Measurements from ENCODE around the gene ZFHX3. TPM values are rescaled to one million over a fixed set of nuclear protein-coding genes. Genes with fewer than 3 reads are reported as not detected.

The ZFHX3 gene
- total RNA-seq, 1 experiment from 2014 or later = 1.5 TPM

- Histone ChIP-seq H3K79me2 (ENCODE audit: insufficient read depth, low read length) (no peaks in the 10 kb centered on the region), H3K27ac (ENCODE audit: insufficient read length, low read depth, low read length) (no peak overlapping the region), H3K56ac (ENCODE audit: insufficient read length, low read depth, low read length) (no peak overlapping the region), H3K4ac (ENCODE audit: low read depth, low read length) (no peak overlapping the region), H3K4me2 (ENCODE audit: insufficient read depth, insufficient read length, low read length) (peak overlapping the region; percentile 42), H3K79me1 (ENCODE audit: insufficient read depth, low read depth, low read length, poor library complexity, severe bottlenecking) (no peaks in the 10 kb centered on the region), H4K91ac (ENCODE audit: insufficient read length, low read depth, low read length) (no peak overlapping the region), H3K18ac (ENCODE audit: insufficient read length, low read depth, low read length) (no peak overlapping the region), H2BK20ac (ENCODE audit: low read depth, low read length, poor library complexity, severe bottlenecking) (no peak overlapping the region), H2AK5ac (ENCODE audit: insufficient read length, low read length) (no peak overlapping the region), H3K27me3 (ENCODE audit: insufficient read depth, low read length) (peaks cover 55% of the 10 kb centered on the region), H4K20me1 (ENCODE audit: control insufficient read depth, insufficient read depth, insufficient read length) (peaks cover 2% of the 10 kb centered on the region), H4K8ac (replicated peaks; ENCODE audit: insufficient read length, low read depth, low read length) (no peak overlapping the region), H3K9me3 (ENCODE audit: control insufficient read depth, low read depth, low read length) (no peaks in the 10 kb centered on the region), H4K5ac (ENCODE audit: insufficient read length, low read depth, low read length) (no peak overlapping the region), H2BK120ac (ENCODE audit: low read depth, low read length, poor library complexity, severe bottlenecking) (no peak overlapping the region), H3K23me2 (ENCODE audit: insufficient read length, low read depth, low read length, poor library complexity, severe bottlenecking) (peaks cover 16% of the 10 kb centered on the region), H2AFZ (ENCODE audit: low read length) (no peak overlapping the region), H3T11ph (ENCODE audit: low read length) (no peak overlapping the region), H3K14ac (ENCODE audit: insufficient read depth, low read length) (no peak overlapping the region), H2BK12ac (ENCODE audit: insufficient read length, low read depth, low read length) (no peak overlapping the region), H3K23ac (ENCODE audit: insufficient read length, low read depth, low read length) (no peak overlapping the region), H2BK5ac (ENCODE audit: insufficient read length, low read length) (no peak overlapping the region), H2BK15ac (ENCODE audit: low read depth, low read length) (no peak overlapping the region), H3K4me1 (ENCODE audit: insufficient read depth, low read length) (peaks cover 2% of the 10 kb centered on the region; the same call in 1 of the 2 replicates), H3K9ac (ENCODE audit: extremely low read depth, insufficient read length, low read length) (no peak overlapping the region)
- Mint-ChIP-seq H3K27me3 (ENCODE audit: low read depth) (peaks cover 99% of the 10 kb centered on the region), H3K36me3 (ENCODE audit: insufficient read depth in 1 of 3, low read depth in 3 of 3) (peaks cover 0 to 2% (median 0%) of the 10 kb centered on the region in 3 experiments; a peak in 2 of 7 replicates), H3K9me3 (peaks cover 0 to 4% of the 10 kb centered on the region in 2 experiments; a peak in 1 of 5 replicates), H3K4me3 (peak overlapping the region in 1 of 2 experiments; percentile 95; a peak in 3 of 5 replicates), H3K27ac (no peak overlapping the region), H3K4me1 (peaks cover 20 to 44% of the 10 kb centered on the region in 2 experiments)
- no peak for DNase-seq
- WGBS (ENCODE audit: extremely low coverage, insufficient read length, low lambda C conversion rate) = no CpG with 5 or more reads among the region's 5 CpGs
- no peak for TF ChIP-seq CTCF (conservative IDR thresholded peaks at IDR 0.05)
Observed at GRCh38 chr16:73069581-73070262, 21.8 kb upstream of the ZFHX3 start.

Data from H9 (cell line).